ENCODE data around the gene PPP1R8.

DNA sequence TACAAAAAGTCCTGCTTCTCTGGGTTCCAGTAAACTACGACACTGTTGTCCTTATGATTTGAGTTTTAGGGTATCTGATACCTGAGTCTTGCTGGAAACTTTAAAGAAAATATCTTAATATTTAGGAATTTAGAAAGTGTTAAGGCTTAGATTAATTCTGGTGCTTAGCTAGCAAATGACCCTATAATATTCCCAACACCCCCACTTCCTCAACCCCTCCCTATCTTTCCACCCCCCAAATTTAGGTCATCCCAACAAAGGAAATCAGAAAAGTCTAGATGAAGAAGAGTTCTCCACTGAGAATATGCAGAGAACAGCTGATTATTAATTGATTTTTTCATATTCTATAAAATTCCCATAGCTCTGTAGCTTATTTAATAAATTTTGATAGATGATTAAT is 45.9 kb upstream of the PPP1R8 start:
- TF ChIP-seq CTCF (conservative IDR thresholded peaks at IDR 0.05 in 1 of 2, IDR thresholded peaks at IDR 0.05 in 1 of 2; ENCODE audit: low read depth in 1 of 2, low read length in 2 of 2) (no peak), EZH2 (IDR thresholded peaks at IDR 0.05; ENCODE audit: low read length, missing control alignments) (no peak)
